ENCODE results near the gene CFAP73. TPM values are rescaled to one million over a fixed set of nuclear protein-coding genes. Genes with fewer than 3 reads are reported as not detected.

The CFAP73 gene
- total and polyA plus RNA-seq, 2 experiments from 2014 or later = 0.50 to 0.59 TPM

DNA sequence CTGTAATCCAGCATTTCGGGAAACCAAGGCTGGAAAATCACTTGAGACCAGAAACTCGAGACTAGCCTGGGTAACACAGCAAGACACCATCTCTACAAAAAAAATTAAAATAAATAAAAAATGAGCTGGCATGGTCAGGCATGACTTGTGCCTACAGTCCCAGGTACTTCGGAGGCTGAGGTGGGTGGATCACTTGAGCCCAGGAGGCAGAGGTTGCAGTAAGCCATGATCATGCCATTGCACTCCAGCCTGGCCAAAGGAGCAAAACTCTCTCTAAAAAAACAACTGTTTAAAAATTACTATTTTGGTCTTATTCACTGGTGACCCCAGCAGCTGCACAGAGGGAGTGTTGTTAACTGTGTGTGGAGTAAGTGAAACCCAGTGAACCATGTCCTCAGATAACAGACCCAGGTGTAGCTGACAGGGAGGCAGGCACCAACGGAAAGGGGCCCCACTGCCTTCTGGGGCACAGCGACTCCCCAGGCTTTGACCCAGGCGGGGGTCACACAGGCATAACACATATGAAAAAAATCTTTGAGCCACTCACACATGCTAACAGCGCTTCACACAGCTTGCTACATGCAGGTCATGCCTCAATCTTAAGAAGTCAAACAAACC, 23.7 kb downstream of the CFAP73 start:
- DNase-seq (ENCODE audit: low spot score) = no peak
- Mint-ChIP-seq H3K27ac (no peak overlapping the region), H3K27me3 (ENCODE audit: insufficient read depth, low read depth, poor library complexity) (peaks cover 16% of the 10 kb centered on the region), H3K4me1 (no peaks in the 10 kb centered on the region), H3K4me3 (no peak overlapping the region), H3K9me3 (no peaks in the 10 kb centered on the region), H3K36me3 (ENCODE audit: low read depth) (peaks cover 88% of the 10 kb centered on the region)
- Histone ChIP-seq H3K9me2 (ENCODE audit: insufficient read depth) (no peaks in the 10 kb centered on the region), H2AFZ (no peak overlapping the region), H3K27me3 (ENCODE audit: insufficient read depth) (no peaks in the 10 kb centered on the region), H3K27ac (ENCODE audit: low read depth) (no peak overlapping the region), H3K4me1 (ENCODE audit: insufficient read depth) (no peaks in the 10 kb centered on the region), H3K4me2 (no peak overlapping the region), H3K4me3 (no peak overlapping the region), H3F3A (replicated peaks; ENCODE audit: low read depth) (peaks cover 3% of the 10 kb centered on the region; the same call in 1 of the 2 replicates), H3K36me3 (ENCODE audit: insufficient read depth) (peaks cover 62% of the 10 kb centered on the region), H3K79me2 (replicated peaks; ENCODE audit: insufficient read depth) (no peaks in the 10 kb centered on the region; the same call in 1 of the 2 replicates), H4K20me1 (replicated peaks; ENCODE audit: insufficient read depth) (peaks cover 9% of the 10 kb centered on the region; the same call in 1 of the 2 replicates)
- ATAC-seq = no peak
- no peak for TF ChIP-seq EZH2 (IDR thresholded peaks at IDR 0.05; ENCODE audit: low read depth, unreplicated experiment)
- TF ChIP-seq EZH2phosphoT487 (IDR thresholded peaks at IDR 0.05; ENCODE audit: unreplicated experiment) = no peak
- TF ChIP-seq JUNB (IDR thresholded peaks at IDR 0.05; ENCODE audit: unreplicated experiment) = no peak
- TF ChIP-seq, protein P1, sequence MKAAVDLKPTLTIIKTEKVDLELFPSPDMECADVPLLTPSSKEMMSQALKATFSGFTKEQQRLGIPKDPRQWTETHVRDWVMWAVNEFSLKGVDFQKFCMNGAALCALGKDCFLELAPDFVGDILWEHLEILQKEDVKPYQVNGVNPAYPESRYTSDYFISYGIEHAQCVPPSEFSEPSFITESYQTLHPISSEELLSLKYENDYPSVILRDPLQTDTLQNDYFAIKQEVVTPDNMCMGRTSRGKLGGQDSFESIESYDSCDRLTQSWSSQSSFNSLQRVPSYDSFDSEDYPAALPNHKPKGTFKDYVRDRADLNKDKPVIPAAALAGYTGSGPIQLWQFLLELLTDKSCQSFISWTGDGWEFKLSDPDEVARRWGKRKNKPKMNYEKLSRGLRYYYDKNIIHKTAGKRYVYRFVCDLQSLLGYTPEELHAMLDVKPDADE (IDR thresholded peaks at IDR 0.05) = no peak
- TF ChIP-seq, protein P2, sequence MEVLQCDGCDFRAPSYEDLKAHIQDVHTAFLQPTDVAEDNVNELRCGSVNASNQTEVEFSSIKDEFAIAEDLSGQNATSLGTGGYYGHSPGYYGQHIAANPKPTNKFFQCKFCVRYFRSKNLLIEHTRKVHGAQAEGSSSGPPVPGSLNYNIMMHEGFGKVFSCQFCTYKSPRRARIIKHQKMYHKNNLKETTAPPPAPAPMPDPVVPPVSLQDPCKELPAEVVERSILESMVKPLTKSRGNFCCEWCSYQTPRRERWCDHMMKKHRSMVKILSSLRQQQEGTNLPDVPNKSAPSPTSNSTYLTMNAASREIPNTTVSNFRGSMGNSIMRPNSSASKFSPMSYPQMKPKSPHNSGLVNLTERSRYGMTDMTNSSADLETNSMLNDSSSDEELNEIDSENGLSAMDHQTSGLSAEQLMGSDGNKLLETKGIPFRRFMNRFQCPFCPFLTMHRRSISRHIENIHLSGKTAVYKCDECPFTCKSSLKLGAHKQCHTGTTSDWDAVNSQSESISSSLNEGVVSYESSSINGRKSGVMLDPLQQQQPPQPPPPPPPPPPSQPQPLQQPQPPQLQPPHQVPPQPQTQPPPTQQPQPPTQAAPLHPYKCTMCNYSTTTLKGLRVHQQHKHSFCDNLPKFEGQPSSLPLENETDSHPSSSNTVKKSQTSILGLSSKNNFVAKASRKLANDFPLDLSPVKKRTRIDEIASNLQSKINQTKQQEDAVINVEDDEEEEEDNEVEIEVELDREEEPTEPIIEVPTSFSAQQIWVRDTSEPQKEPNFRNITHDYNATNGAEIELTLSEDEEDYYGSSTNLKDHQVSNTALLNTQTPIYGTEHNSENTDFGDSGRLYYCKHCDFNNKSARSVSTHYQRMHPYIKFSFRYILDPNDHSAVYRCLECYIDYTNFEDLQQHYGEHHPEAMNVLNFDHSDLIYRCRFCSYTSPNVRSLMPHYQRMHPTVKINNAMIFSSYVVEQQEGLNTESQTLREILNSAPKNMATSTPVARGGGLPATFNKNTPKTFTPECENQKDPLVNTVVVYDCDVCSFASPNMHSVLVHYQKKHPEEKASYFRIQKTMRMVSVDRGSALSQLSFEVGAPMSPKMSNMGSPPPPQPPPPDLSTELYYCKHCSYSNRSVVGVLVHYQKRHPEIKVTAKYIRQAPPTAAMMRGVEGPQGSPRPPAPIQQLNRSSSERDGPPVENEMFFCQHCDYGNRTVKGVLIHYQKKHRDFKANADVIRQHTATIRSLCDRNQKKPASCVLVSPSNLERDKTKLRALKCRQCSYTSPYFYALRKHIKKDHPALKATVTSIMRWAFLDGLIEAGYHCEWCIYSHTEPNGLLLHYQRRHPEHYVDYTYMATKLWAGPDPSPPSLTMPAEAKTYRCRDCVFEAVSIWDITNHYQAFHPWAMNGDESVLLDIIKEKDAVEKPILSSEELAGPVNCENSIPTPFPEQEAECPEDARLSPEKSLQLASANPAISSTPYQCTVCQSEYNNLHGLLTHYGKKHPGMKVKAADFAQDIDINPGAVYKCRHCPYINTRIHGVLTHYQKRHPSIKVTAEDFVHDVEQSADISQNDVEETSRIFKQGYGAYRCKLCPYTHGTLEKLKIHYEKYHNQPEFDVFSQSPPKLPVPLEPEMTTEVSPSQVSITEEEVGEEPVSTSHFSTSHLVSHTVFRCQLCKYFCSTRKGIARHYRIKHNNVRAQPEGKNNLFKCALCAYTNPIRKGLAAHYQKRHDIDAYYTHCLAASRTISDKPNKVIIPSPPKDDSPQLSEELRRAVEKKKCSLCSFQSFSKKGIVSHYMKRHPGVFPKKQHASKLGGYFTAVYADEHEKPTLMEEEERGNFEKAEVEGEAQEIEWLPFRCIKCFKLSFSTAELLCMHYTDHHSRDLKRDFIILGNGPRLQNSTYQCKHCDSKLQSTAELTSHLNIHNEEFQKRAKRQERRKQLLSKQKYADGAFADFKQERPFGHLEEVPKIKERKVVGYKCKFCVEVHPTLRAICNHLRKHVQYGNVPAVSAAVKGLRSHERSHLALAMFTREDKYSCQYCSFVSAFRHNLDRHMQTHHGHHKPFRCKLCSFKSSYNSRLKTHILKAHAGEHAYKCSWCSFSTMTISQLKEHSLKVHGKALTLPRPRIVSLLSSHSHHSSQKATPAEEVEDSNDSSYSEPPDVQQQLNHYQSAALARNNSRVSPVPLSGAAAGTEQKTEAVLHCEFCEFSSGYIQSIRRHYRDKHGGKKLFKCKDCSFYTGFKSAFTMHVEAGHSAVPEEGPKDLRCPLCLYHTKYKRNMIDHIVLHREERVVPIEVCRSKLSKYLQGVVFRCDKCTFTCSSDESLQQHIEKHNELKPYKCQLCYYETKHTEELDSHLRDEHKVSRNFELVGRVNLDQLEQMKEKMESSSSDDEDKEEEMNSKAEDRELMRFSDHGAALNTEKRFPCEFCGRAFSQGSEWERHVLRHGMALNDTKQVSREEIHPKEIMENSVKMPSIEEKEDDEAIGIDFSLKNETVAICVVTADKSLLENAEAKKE (CRISPR knock-in tag; IDR thresholded peaks at IDR 0.05) = no peak
- TF ChIP-seq ZNF114 (CRISPR knock-in tag; IDR thresholded peaks at IDR 0.05) = no peak
- TF ChIP-seq, protein P3, sequence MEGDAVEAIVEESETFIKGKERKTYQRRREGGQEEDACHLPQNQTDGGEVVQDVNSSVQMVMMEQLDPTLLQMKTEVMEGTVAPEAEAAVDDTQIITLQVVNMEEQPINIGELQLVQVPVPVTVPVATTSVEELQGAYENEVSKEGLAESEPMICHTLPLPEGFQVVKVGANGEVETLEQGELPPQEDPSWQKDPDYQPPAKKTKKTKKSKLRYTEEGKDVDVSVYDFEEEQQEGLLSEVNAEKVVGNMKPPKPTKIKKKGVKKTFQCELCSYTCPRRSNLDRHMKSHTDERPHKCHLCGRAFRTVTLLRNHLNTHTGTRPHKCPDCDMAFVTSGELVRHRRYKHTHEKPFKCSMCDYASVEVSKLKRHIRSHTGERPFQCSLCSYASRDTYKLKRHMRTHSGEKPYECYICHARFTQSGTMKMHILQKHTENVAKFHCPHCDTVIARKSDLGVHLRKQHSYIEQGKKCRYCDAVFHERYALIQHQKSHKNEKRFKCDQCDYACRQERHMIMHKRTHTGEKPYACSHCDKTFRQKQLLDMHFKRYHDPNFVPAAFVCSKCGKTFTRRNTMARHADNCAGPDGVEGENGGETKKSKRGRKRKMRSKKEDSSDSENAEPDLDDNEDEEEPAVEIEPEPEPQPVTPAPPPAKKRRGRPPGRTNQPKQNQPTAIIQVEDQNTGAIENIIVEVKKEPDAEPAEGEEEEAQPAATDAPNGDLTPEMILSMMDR (conservative IDR thresholded peaks at IDR 0.05; ENCODE audit: low read depth in 2 of 2) = no peak
- no peak for TF ChIP-seq STAT1 (IDR thresholded peaks at IDR 0.05; ENCODE audit: unreplicated experiment)
- no peak for TF ChIP-seq POLR2AphosphoS5 (IDR thresholded peaks at IDR 0.05; ENCODE audit: low read depth)
- no peak for TF ChIP-seq NANOG (IDR thresholded peaks at IDR 0.05; ENCODE audit: borderline replicate concordance)
